Caki2 (cell line): ENCODE results near the gene MINDY1. TPM values are rescaled to one million over a fixed set of nuclear protein-coding genes. Genes with fewer than 3 reads are reported as not detected.

Experiments
- DNase-seq: peaks from one replicate; pipeline ENCODE4 v3.0.0-alpha.2; 2015; ENCODE audit warnings: low read depth
- in situ Hi-C: cut with HindIII; loops from 2 replicates; pipeline ENCODE4 v1.10.0; 2016; ENCODE audit warnings: low sequenced_read_pairs, low pct_unique_long_range_greater_than_20kb, mixed read lengths
- total RNA-seq: library from RNA; depleted of rRNA; stranded (reverse); fragments of >200 nt; shearing (Covaris generic); gene quantifications from 2 replicates; pipeline ENCODE4 v1.2.3, GENCODE V29; 2014; ENCODE audit warnings: low replicate concordance; rRNA removed

Gene MINDY1
- 8.4 and 11.9 TPM in 2 replicates for total RNA-seq

GRCh38 chr1:151006327-151007052, at the start of gene MINDY1:
Gene MINDY1, minus strand, starts transcription at chr1:151006902. Its CDS starts 4,285 bp downstream, at chr1:151002617.
- in situ Hi-C loops, result no loop called here
- DNase-seq, result peak; percentile 84

GRCh38 chr1:151056149-151056548, 49.4 kb upstream of the MINDY1 start:
- in situ Hi-C loops, result no loop called here
- no peak for DNase-seq

GRCh38 chr1:151055581-151055980, 48.9 kb upstream of the MINDY1 start:
- in situ Hi-C loops, result no loop called here
- DNase-seq, result no peak

- in situ Hi-C loops, result no loop called here
- no peak for DNase-seq
Measured at GRCh38 chr1:151054971-151055547, 48.4 kb upstream of the MINDY1 start.

GRCh38 chr1:151051356-151052009, 44.8 kb upstream of the MINDY1 start:
- DNase-seq, result no peak
- in situ Hi-C loops, result no loop called here

GRCh38 chr1:151050051-151050688, 43.5 kb upstream of the MINDY1 start:
- in situ Hi-C loops, result no loop called here
- DNase-seq, result no peak

GRCh38 chr1:151049458-151049857, 42.8 kb upstream of the MINDY1 start:
- DNase-seq, result no peak
- in situ Hi-C loops, result no loop called here

GRCh38 chr1:151048645-151049032, 41.9 kb upstream of the MINDY1 start:
- in situ Hi-C loops, result no loop called here
- DNase-seq, result no peak

GRCh38 chr1:151047925-151048644, 41.4 kb upstream of the MINDY1 start:
- peak; percentile 62 for DNase-seq
- in situ Hi-C loops, result no loop called here

- peak; percentile 76 for DNase-seq
- in situ Hi-C loops, result no loop called here
Measured at GRCh38 chr1:151047591-151047924, 40.9 kb upstream of the MINDY1 start, which contains the start of gene C1orf56. Gene C1orf56, plus strand, starts transcription at chr1:151047751. Its CDS starts 97 bp downstream, at chr1:151047848.

GRCh38 chr1:151043163-151043562, 36.5 kb upstream of the MINDY1 start:
- in situ Hi-C loops, result no loop called here
- DNase-seq, result no peak

- in situ Hi-C loops, result no loop called here
- no peak for DNase-seq
Measured at GRCh38 chr1:151039521-151039920, 32.8 kb upstream of the MINDY1 start.

GRCh38 chr1:151037032-151037431, 30.3 kb upstream of the MINDY1 start:
- no peak for DNase-seq
- in situ Hi-C loops, result no loop called here

GRCh38 chr1:151036356-151036755, 29.7 kb upstream of the MINDY1 start, which contains the start of gene BNIPL:
Gene BNIPL, plus strand, starts transcription at chr1:151036586. Its CDS starts 140 bp downstream, at chr1:151036726.
- DNase-seq, result no peak
- in situ Hi-C loops, result no loop called here

- no peak for DNase-seq
- in situ Hi-C loops, result no loop called here
Measured at GRCh38 chr1:151035167-151035566, 28.5 kb upstream of the MINDY1 start.

GRCh38 chr1:151032164-151032563, 25.5 kb upstream of the MINDY1 start:
- in situ Hi-C loops, result no loop called here
- DNase-seq, result no peak

- in situ Hi-C loops, result no loop called here
- no peak for DNase-seq
Measured at GRCh38 chr1:151026460-151026859, 19.8 kb upstream of the MINDY1 start.

- in situ Hi-C loops, result no loop called here
- peak; percentile 60 for DNase-seq
Measured at GRCh38 chr1:151024540-151025146, 17.9 kb upstream of the MINDY1 start.
